PC-3 (cell line): Measurements from ENCODE around the gene KRT17.
A peak's percentile ranks its signal among the peaks of the same experiment; 100 is the strongest.

Experiments used
- CTCF ChIP-seq: fragments of 300-600 bp; sonication (generic); conservative IDR thresholded peaks from 2 replicates; pipeline ENCODE4 v1.5.1; 2017; ENCODE audit warnings: antibody characterized with exemption, low read depth, mild to moderate bottlenecking, low read length
- EZH2 ChIP-seq: fragments of 300-600 bp; sonication (generic); IDR thresholded peaks from one replicate; pipeline ENCODE4 v1.6.1; 2017; ENCODE audit warnings: antibody characterized with exemption, mild to moderate bottlenecking, low read length; ENCODE audit not compliant: unreplicated experiment

DNA sequence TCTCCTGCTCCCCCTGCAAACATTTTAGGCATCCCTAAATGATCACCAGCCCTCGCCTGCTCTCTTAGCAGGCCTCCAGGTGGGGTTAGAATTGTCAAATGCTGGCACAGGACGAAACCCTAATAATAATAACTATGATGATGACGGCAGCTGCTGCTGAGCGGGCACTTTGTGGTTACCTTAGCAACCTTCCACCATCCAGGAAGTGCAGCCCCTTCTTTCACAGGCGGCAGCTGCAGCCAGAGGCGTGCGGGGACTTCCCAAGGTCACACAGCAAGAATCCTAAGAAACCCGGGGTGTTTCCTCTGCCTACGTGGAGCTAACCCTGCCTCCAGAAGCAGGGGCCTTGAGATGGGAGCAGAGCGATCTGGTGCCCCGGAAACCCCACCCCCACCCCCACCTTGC is 41.9 kb upstream of the KRT17 start:
- peak; percentile 9; the same call in 1 of the 2 replicates for TF ChIP-seq CTCF
- TF ChIP-seq EZH2: no peak
